A549 (cell line): ENCODE data around the gene FBXL4. TPM values are rescaled to one million over a fixed set of nuclear protein-coding genes. Genes with fewer than 3 reads are reported as not detected.

Source experiments
- ATAC-seq, 2 experiments: fragments of 200-7000 bp in 1 of 2; fragments of >200 bp in 1 of 2; cut with Nextera tagmentation in 1 of 2; cut with Tn5 transposase in 1 of 2; 3 replicates each; pipeline versions ENCODE4 v1.8.0 to v1.9.1; 2018 to 2020; ENCODE audit warnings: mild to moderate bottlenecking in 1 of 2, moderate library complexity in 1 of 2
- CTCF ChIA-PET: fragments of 300-600 bp; sonication (Branson Sonifier 250); formaldehyde crosslinking; extraction: SDS; loops from one replicate; lab custom pipeline; 2021; ENCODE audit warnings: antibody characterized with exemption, inconsistent platforms; lab: Yijun Ruan, JAX
- POLR2A ChIA-PET: fragments of 350-600 bp; formaldehyde crosslinking; extraction: SDS; loops from one replicate; lab custom pipeline; 2021; ENCODE audit warnings: antibody characterized with exemption, inconsistent platforms; lab: Yijun Ruan, JAX
- DNase-seq, 2 experiments: peaks; one replicate each; pipeline versions ENCODE4 v3.0.0 to v3.0.0-alpha.2; 2011 to 2016; ENCODE audit warnings: low read depth in 1 of 2, low spot score in 1 of 2
- FAIRE-seq: peaks from 2 replicates; lab custom pipeline; 2011; peaks lifted over from hg19 to GRCh38; lab: Jason Lieb, UNC
- H3K27ac ChIP-seq, 2 experiments: fragments of >200 bp; sonication (Bioruptor Twin); formaldehyde crosslinking; 3 replicates each; pipeline ENCODE4 v1.5.1; 2016 to 2017
- H3K4me1 ChIP-seq: fragments of >200 bp; sonication (Bioruptor Twin); formaldehyde crosslinking; 3 replicates; pipeline ENCODE4 v1.6.1; 2016
- H3K4me2 ChIP-seq: fragments of >200 bp; sonication (Bioruptor Twin); formaldehyde crosslinking; 3 replicates; pipeline ENCODE4 v1.6.1; 2016
- H3K4me3 ChIP-seq: fragments of >200 bp; sonication (Bioruptor Twin); formaldehyde crosslinking; 3 replicates; pipeline ENCODE4 v1.5.1; 2016
- H3K9me3 ChIP-seq: fragments of >200 bp; sonication (Bioruptor Twin); formaldehyde crosslinking; 3 replicates; pipeline ENCODE4 v1.6.1; 2016
- CHD2 ChIP-seq: fragments of 150-350 bp; IDR thresholded peaks from 2 replicates; pipeline ENCODE4 v1.6.1; 2014; ENCODE audit warnings: low read length; ENCODE audit not compliant: partially characterized antibody
- EP300 ChIP-seq, 2 experiments: fragments of >200 bp; sonication (Bioruptor Twin); formaldehyde crosslinking; IDR thresholded peaks; 2 replicates in 1 of 2; 3 replicates in 1 of 2; pipeline ENCODE4 v1.6.1; 2016 to 2017
- GATA3 ChIP-seq: IDR thresholded peaks from 2 replicates; pipeline ENCODE4 v1.6.1; 2012; ENCODE audit warnings: borderline replicate concordance
- HEYL ChIP-seq: fragments of 250-450 bp; sonication (Bioruptor Pico); IDR thresholded peaks from 2 replicates; pipeline ENCODE4 v1.8.0; 2021; ENCODE audit warnings: mild to moderate bottlenecking, moderate library complexity
- KDM1A ChIP-seq: fragments of 200-600 bp; sonication (generic); IDR thresholded peaks from 2 replicates; pipeline ENCODE4 v1.6.1; 2016; ENCODE audit warnings: low read depth, mild to moderate bottlenecking
- MAFK ChIP-seq: fragments of 450-650 bp; IDR thresholded peaks from 2 replicates; pipeline ENCODE4 v1.6.1; 2014; ENCODE audit not compliant: partially characterized antibody
- NFE2L2 ChIP-seq: fragments of 150-350 bp; conservative IDR thresholded peaks from 2 replicates; pipeline ENCODE4 v1.6.1; 2014; ENCODE audit warnings: low read length
- NR3C1 ChIP-seq: fragments of >200 bp; sonication (Bioruptor Twin); formaldehyde crosslinking; IDR thresholded peaks from 3 replicates; pipeline ENCODE4 v1.6.1; 2017
- PHF8 ChIP-seq: fragments of 200-600 bp; sonication (generic); IDR thresholded peaks from 2 replicates; pipeline ENCODE4 v1.6.1; 2016; ENCODE audit warnings: low read depth, mild to moderate bottlenecking, antibody characterized with exemption, moderate library complexity, borderline replicate concordance
- RAD21 ChIP-seq, 2 experiments: fragments of >200 bp in 1 of 2; sonication (Bioruptor Twin) in 1 of 2; formaldehyde crosslinking in 1 of 2; IDR thresholded peaks in 1 of 2; conservative IDR thresholded peaks in 1 of 2; 2 replicates in 1 of 2; 3 replicates in 1 of 2; pipeline ENCODE4 v1.6.1; 2012 to 2018; ENCODE audit warnings: inconsistent platforms in 1 of 2
- RFX5 ChIP-seq: fragments of 450-650 bp; IDR thresholded peaks from 2 replicates; pipeline ENCODE4 v1.7.1; 2014; ENCODE audit warnings: antibody characterized with exemption, mild to moderate bottlenecking, moderate library complexity
- RNF2 ChIP-seq: fragments of 200-600 bp; sonication (generic); IDR thresholded peaks from 2 replicates; pipeline ENCODE4 v1.6.1; 2016; ENCODE audit warnings: low read depth, mild to moderate bottlenecking, antibody characterized with exemption, moderate library complexity, borderline replicate concordance
- ZFP36 ChIP-seq: fragments of 450-650 bp; IDR thresholded peaks from 2 replicates; pipeline ENCODE4 v1.6.1; 2014; ENCODE audit warnings: borderline replicate concordance; ENCODE audit not compliant: partially characterized antibody
- ZSCAN20 ChIP-seq: fragments of 250-450 bp; sonication (Bioruptor Pico); IDR thresholded peaks from 2 replicates; pipeline ENCODE4 v1.8.0; 2022; ENCODE audit warnings: mild to moderate bottlenecking, moderate library complexity
- WGBS: methylation state at CpG from one replicate; pipeline ENCODE4 v1.1.6; 2017; ENCODE audit errors: missing lambda C conversion rate; 5-methylcytosine and 5-hydroxymethylcytosine counted together
- polyA plus RNA-seq, 4 experiments: library from polyadenylated mRNA; depleted of rRNA in 3 of 4; stranded (reverse); fragments of >200 nt; fragmentation: RNase III in 1 of 4; extraction: RNeasy Plus Mini Kit Qiagen cat#74134 plus additional on column Dnase treatment in 1 of 4; gene quantifications; 2 replicates in 3 of 4; 3 replicates in 1 of 4; pipeline ENCODE4 v1.2.3, GENCODE V29; 2011 to 2017
- TF ChIP-seq, protein P1 (sequence below): fragments of 250-450 bp; sonication (Bioruptor Pico); IDR thresholded peaks from 2 replicates; pipeline ENCODE4 v1.5.0; 2020; ENCODE audit warnings: low read depth, mild to moderate bottlenecking, moderate library complexity
- TF ChIP-seq, protein P2 (sequence below): fragments of 150-350 bp; IDR thresholded peaks from 2 replicates; pipeline ENCODE4 v1.6.1; 2014; ENCODE audit warnings: low read depth, mild to moderate bottlenecking, low read length
- TF ChIP-seq, protein P3 (sequence below): fragments of >200 bp; sonication (Bioruptor Twin); formaldehyde crosslinking; IDR thresholded peaks from 3 replicates; pipeline ENCODE4 v1.6.1; 2016
- TF ChIP-seq, protein P4 (sequence below): IDR thresholded peaks from 2 replicates; pipeline ENCODE4 v1.6.1; 2012; ENCODE audit warnings: low read depth, borderline replicate concordance
- TF ChIP-seq, protein P5 (sequence below): fragments of 450-650 bp; IDR thresholded peaks from 2 replicates; pipeline ENCODE4 v1.6.1; 2014; ENCODE audit warnings: antibody characterized with exemption

Gene FBXL4
- polyA plus RNA-seq, 2 of the 4 experiments (the other 2 are of a cell fraction) = 6.5 to 21.6 TPM

DNA sequence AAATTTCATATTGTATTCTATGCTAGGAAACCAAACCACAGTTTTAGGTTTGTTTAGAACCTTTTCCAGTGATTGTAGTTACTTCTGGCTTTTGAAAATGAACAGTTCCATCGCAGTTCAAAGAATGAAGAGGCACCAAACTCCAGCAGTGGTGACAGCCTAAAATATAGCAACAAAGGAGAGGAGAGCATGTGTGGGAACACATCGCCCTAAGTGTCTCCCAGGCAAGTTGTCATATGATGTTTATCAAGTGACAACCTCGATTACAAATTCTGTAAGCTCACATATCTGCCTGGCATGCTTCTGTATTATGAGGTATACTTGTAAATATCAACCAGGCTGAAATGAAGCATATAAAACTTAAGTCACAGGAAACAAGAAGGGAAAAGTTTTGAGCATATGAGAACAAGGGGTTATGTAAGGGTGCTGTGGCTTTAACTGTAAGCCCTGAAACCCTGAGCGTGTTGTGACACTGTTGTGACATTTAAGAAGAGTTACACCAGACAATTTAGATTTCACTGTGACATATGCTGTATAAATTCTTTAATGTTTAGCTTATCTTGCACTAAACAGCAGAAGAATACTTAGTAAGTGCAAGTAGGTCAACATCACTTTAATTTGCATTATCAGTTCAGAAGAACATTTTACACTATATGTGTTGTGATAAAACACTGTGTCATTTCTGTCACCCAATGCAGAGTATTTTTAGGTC, 29.1 kb upstream of the FBXL4 start:
- WGBS = 12% methylated on average over 4 of the region's 4 CpGs
- Histone ChIP-seq H3K27ac (no peak overlapping the region), H3K9me3 (no peaks in the 10 kb centered on the region)
- no peak for ATAC-seq
- no peak for DNase-seq
- TF ChIP-seq NFE2L2 (no peak), EP300 (IDR thresholded peaks at IDR 0.05) (no peak), NR3C1 (no peak), GATA3 (no peak), MAFK (no peak), KDM1A (no peak), RAD21 (conservative IDR thresholded peaks at IDR 0.05 in 1 of 2, IDR thresholded peaks at IDR 0.05 in 1 of 2) (no peak), ZSCAN20 (no peak), RFX5 (no peak), CHD2 (no peak), RNF2 (no peak)
- TF ChIP-seq, protein P1, sequence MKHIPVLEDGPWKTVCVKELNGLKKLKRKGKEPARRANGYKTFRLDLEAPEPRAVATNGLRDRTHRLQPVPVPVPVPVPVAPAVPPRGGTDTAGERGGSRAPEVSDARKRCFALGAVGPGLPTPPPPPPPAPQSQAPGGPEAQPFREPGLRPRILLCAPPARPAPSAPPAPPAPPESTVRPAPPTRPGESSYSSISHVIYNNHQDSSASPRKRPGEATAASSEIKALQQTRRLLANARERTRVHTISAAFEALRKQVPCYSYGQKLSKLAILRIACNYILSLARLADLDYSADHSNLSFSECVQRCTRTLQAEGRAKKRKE (CRISPR knock-in tag) = no peak
- TF ChIP-seq, protein P2, sequence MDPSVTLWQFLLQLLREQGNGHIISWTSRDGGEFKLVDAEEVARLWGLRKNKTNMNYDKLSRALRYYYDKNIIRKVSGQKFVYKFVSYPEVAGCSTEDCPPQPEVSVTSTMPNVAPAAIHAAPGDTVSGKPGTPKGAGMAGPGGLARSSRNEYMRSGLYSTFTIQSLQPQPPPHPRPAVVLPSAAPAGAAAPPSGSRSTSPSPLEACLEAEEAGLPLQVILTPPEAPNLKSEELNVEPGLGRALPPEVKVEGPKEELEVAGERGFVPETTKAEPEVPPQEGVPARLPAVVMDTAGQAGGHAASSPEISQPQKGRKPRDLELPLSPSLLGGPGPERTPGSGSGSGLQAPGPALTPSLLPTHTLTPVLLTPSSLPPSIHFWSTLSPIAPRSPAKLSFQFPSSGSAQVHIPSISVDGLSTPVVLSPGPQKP = no peak
- TF ChIP-seq, protein P3, sequence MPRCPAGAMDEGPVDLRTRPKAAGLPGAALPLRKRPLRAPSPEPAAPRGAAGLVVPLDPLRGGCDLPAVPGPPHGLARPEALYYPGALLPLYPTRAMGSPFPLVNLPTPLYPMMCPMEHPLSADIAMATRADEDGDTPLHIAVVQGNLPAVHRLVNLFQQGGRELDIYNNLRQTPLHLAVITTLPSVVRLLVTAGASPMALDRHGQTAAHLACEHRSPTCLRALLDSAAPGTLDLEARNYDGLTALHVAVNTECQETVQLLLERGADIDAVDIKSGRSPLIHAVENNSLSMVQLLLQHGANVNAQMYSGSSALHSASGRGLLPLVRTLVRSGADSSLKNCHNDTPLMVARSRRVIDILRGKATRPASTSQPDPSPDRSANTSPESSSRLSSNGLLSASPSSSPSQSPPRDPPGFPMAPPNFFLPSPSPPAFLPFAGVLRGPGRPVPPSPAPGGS = no peak
- TF ChIP-seq, all 56 proteins: peak for 0
- ChIA-PET CTCF (no interaction called here), POLR2A (no interaction called here)
- no peak overlapping the region for H3K4me3 ChIP-seq
- no peaks in the 10 kb centered on the region for H3K4me1 ChIP-seq
- H3K4me2 ChIP-seq = no peak overlapping the region
- no peak for FAIRE-seq

DNA sequence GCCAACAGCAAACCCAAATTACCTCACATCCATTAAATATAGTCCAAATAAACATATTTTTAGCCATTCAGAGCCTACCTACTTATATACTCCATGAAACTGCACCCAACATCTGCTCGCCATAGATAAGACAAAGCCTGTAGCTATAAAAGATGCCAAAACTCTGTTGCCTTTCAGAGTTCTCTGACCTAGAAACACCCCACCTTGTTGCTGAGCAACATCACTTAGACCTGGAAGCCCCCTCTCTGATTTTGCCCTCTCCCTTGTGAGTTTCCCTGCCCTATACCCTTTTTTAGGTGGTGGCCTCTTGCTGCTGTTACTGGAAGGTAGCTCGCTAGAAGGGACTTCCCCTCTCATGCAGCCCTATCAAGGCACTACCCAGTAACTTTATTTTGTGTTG, 27.7 kb upstream of the FBXL4 start:
- FAIRE-seq (no peak), ATAC-seq (no peak), DNase-seq (no peak)
- no peak for TF ChIP-seq RNF2
- TF ChIP-seq RAD21 (conservative IDR thresholded peaks at IDR 0.05 in 1 of 2, IDR thresholded peaks at IDR 0.05 in 1 of 2) = no peak
- no peak for TF ChIP-seq HEYL (CRISPR knock-in tag)
- TF ChIP-seq PHF8 = no peak
- TF ChIP-seq CHD2 = no peak
- TF ChIP-seq, protein P4, sequence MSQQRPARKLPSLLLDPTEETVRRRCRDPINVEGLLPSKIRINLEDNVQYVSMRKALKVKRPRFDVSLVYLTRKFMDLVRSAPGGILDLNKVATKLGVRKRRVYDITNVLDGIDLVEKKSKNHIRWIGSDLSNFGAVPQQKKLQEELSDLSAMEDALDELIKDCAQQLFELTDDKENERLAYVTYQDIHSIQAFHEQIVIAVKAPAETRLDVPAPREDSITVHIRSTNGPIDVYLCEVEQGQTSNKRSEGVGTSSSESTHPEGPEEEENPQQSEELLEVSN = no peak
- TF ChIP-seq, protein P5, sequence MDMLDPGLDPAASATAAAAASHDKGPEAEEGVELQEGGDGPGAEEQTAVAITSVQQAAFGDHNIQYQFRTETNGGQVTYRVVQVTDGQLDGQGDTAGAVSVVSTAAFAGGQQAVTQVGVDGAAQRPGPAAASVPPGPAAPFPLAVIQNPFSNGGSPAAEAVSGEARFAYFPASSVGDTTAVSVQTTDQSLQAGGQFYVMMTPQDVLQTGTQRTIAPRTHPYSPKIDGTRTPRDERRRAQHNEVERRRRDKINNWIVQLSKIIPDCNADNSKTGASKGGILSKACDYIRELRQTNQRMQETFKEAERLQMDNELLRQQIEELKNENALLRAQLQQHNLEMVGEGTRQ = no peak
- no peak for TF ChIP-seq ZFP36
- WGBS = 33% methylated on average over 2 of the region's 2 CpGs
- no peak overlapping the region for H3K27ac ChIP-seq
- POLR2A ChIA-PET = no interaction called here
- H3K4me3 ChIP-seq = no peak overlapping the region
- H3K4me2 ChIP-seq = no peak overlapping the region
- no peaks in the 10 kb centered on the region for H3K9me3 ChIP-seq
- no peaks in the 10 kb centered on the region for H3K4me1 ChIP-seq
- CTCF ChIA-PET = no interaction called here
